Measurements from ENCODE around the gene ARMS2.

Gene ARMS2

GRCh38 chr10:122474131-122474818 lies 19.8 kb downstream of the ARMS2 start:
- no peak for DNase-seq

- no peak for DNase-seq
These were observed 20.6 kb downstream of the ARMS2 start for GRCh38 chr10:122475100-122475499.

GRCh38 chr10:122475591-122476332 lies 21.3 kb downstream of the ARMS2 start:
- DNase-seq, result no peak

DNA sequence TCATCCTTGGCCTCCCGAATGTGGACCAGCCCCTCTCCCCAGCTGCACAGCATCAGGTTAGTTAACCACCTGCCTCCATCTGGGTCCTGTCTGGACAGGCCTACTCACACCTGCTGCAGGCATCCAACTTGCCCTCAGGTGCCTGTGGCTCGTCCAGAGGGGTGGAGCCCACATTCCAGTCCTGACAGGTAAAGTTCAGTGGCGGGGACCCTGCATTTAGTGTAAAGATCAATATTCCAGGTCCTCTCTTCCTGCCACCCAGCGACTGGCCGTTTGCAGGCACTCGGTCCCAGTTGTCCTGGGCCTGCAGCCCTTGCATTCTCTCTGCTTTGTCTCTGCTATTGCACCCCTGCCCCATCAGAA lies 21.9 kb downstream of the ARMS2 start:
- DNase-seq, result no peak

DNA sequence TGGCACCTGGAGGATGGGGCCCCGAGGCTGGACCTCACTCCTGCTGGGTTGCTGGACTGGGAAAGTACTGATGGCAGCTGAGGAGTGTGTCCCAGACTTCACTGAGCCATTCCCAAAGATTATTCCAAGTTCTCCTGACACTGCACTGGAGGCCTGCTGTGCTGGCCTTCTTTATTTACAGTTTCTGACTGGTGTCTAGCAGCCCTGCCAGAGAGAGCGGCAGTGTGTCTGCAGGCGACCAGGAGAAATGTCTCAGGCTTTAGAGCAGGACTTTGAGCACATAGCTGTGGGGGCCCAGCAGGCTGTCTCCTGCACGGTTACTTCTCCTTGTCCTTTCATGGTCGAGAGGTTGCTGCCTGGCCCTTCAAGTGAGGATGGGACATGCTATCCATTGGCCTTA lies 23.0 kb downstream of the ARMS2 start:
- DNase-seq, result no peak

- DNase-seq, result no peak
These were observed 24.5 kb downstream of the ARMS2 start for GRCh38 chr10:122478971-122479370.

DNA sequence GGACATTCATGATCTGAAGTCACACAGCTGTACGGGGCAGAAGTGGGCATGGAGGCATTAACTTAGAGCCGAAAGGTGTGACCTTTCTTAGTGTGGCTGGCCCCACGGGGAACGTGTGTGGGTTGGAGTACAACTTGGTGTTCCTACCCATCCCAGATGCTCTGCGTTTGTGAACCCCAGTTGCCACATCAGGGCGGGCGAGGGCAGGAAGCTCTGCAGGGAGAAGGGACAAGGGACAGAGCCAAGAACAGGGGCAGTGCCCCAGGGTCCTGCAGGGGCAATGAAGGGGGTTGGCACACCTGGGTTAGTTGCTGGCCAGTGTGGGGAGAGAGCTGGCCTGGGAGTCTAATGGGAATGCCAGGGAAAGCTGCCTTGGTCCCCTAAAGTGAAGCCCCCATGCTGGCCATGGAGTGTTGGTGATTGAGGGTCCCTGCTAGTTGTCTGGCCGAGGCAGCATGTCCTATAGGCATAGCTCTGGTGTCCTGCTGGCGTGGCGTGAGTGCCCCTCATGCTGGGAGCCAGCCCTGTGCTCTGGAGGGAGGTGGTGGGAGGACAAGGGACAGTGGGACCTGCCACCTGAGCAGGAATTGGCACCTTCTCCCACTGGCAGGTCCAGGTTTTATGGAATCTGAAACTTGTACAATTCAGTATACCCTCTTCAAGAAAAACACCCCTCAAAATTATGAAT lies 25.8 kb downstream of the ARMS2 start:
- no peak for DNase-seq

DNA sequence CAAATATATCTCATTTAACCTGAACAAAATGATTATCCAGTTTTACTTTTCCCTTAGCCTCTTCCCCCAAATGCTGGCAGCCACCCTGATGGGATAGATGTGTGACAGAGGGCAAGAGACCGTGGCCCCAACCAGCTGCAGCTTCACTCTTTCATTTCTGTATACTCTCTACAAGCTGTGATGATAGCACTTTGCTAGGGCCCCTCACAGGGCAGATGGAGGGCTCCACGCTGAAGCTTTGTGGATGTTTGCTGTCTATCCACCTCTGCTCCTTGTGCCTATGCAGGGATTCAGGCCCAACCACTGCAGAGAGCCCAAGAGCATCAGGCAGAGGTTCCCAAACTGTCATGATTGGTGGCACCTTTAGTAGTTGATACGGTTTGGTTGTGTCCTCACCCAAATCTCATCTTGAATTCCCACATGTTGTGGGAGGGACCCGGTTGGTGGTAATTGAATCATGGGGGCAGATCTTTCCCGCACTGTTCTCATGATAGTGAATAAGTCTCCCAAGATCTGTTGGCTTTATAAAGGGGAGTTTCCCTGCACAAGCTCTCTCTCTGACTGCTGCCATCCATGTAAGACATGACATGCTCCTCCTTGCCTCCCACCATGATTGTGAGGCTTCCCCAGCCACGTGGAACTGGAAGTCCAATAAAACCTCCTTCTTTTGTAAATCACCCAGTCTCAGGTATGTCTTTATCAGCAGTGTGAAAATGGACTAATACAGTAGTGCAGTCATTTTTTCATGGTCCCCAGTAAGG lies 27.0 kb downstream of the ARMS2 start:
- DNase-seq, result no peak

- no peak for DNase-seq
These were observed 30.0 kb downstream of the ARMS2 start for GRCh38 chr10:122484276-122485060.

- no peak for DNase-seq
These were observed 31.2 kb downstream of the ARMS2 start for GRCh38 chr10:122485670-122486069.

- no peak for DNase-seq
These were observed 32.1 kb downstream of the ARMS2 start for GRCh38 chr10:122486406-122487080.

DNA sequence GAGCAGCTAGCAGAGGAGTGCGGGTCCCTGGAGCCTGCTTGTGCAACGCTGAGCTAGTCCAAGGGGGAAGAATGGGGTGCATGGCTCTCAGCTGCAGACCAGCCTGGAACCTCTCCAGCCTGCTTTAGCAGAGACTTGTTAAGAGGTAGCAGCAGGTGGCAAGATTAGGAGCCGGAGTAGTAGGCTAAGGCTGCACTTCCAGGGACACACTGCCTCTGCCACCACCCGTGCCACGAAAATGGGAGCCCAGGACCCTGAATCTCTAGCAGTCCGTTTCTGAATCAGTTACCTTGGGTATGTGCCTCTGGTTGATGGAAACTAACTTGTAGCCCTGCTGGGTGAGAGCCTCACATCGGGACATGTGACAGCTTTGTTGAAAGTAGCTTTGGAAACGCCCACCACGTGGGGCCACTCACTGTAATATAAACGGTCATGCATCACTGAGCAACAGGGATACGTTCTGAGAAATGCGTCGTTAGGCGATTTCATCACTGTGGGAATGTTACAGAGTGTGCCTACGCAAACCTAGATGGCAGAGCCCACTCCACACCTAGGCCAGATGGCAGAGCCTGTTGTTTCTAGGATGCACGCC lies 32.8 kb downstream of the ARMS2 start:
- no peak for DNase-seq

GRCh38 chr10:122490268-122490667 lies 35.8 kb downstream of the ARMS2 start:
- no peak for DNase-seq

GRCh38 chr10:122490786-122491680 lies 36.6 kb downstream of the ARMS2 start:
- peak; percentile 36 to 38 for DNase-seq

DNA sequence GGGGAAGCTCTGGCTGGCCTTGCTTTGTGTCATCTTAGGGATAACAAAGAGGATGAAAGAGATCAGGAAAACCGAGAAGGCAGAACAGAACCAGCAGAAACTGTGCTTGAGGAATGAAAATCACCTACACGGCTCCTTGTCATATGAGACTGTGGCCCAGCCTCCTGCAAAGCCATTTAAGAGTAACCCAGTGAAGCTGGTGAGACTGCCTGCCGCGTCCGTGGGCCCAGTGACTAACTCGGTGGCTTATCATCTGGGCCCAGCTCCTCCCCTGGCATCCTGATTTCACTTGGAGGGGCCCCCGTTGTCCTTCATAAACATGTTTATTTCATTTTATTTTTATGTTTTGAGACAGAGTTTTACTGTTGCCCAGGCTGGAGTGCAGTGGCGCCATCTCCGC lies 37.6 kb downstream of the ARMS2 start:
- no peak for DNase-seq

GRCh38 chr10:122492999-122493481 lies 38.6 kb downstream of the ARMS2 start:
- DNase-seq, result no peak

DNA sequence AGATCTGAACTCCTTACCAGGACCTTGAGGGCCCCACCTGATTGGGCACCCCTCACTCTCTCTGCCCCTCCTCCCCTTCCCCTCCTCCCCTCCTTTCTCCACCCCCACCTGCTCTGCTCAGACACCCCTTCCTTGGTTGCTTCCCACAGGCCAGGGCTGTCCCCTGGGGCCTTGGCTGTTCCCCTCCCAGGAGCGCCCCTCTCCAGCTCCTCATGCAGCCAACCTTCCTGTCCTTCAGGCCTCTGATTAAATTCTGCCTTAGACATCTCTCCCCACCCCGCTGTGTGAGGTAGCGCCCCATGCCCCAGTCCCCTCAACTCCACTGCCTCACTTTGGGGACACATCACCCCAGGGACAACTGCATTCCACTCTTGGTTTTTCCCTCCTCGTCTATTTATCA lies 39.3 kb downstream of the ARMS2 start:
- no peak for DNase-seq

GRCh38 chr10:122494173-122494820 lies 39.8 kb downstream of the ARMS2 start:
- DNase-seq, result no peak

- DNase-seq, result no peak
These were observed 40.4 kb downstream of the ARMS2 start for GRCh38 chr10:122494833-122495232.

Data from stimulated activated CD4-positive, alpha-beta T cell treated with anti-CD3 and anti-CD28 coated beads, Interleukin-2, amount 100 ng/mL, for 24 hours (primary cell).